Activated B cell treated with CpG ODN at 0.5 μM for 24 hours (primary cell): ENCODE measurements around the gene AGBL3. TPM values are rescaled to one million over a fixed set of nuclear protein-coding genes. Genes with fewer than 3 reads are reported as not detected.

Experiments used
- ATAC-seq: fragments of 200-7000 bp; cut with Tn5 transposase; one replicate; pipeline ENCODE4 v1.10.0; 2021; ENCODE audit warnings: low read depth, mild to moderate bottlenecking, moderate library complexity
- CTCF ChIA-PET: fragments of 350-600 bp; sonication (Branson Sonifier 250); formaldehyde crosslinking; loops from one replicate; lab custom pipeline; 2021; ENCODE audit warnings: antibody characterized with exemption; lab: Charles Lee
- POLR2A ChIA-PET: fragments of 350-600 bp; sonication (Branson Sonifier 250); formaldehyde crosslinking; loops from one replicate; lab custom pipeline; 2021; ENCODE audit warnings: antibody characterized with exemption; lab: Charles Lee
- DNase-seq: peaks from one replicate; pipeline ENCODE4 v3.0.0; 2022
- H3K27ac Mint-ChIP-seq: one replicate; pipeline ENCODE4 v1.8.0; 2020; ENCODE audit warnings: mixed read lengths
- H3K27me3 Mint-ChIP-seq: one replicate; pipeline ENCODE4 v1.8.0; 2021; ENCODE audit warnings: mixed read lengths
- H3K36me3 Mint-ChIP-seq: one replicate; pipeline ENCODE4 v1.8.0; 2021; ENCODE audit warnings: low read depth, mixed read lengths
- H3K4me1 Mint-ChIP-seq: one replicate; pipeline ENCODE4 v1.8.0; 2021; ENCODE audit warnings: mixed read lengths
- H3K4me3 Mint-ChIP-seq: one replicate; pipeline ENCODE4 v1.8.0; 2020; ENCODE audit warnings: mild to moderate bottlenecking, mixed read lengths
- H3K9me3 Mint-ChIP-seq: one replicate; pipeline ENCODE4 v1.8.0; 2020; ENCODE audit warnings: mixed read lengths
- intact Hi-C: fragments of 100-400 bp; cut with micrococcal nuclease; formaldehyde crosslinking; loops from one replicate; pipeline ENCODE4 v1.15.1; 2024
- total RNA-seq: library from RNA; stranded (reverse); gene quantifications from 2 replicates; pipeline ENCODE4 v1.2.3, GENCODE V29; 2022
- TF ChIP-seq, protein P1 (sequence below): fragments of 200-600 bp; IDR thresholded peaks from one replicate; pipeline ENCODE4 v1.8.0; 2022; ENCODE audit warnings: antibody characterized with exemption, mild to moderate bottlenecking

AGBL3 gene
- total RNA-seq, 1 donor from 2014 or later: 9.6 TPM

DNA sequence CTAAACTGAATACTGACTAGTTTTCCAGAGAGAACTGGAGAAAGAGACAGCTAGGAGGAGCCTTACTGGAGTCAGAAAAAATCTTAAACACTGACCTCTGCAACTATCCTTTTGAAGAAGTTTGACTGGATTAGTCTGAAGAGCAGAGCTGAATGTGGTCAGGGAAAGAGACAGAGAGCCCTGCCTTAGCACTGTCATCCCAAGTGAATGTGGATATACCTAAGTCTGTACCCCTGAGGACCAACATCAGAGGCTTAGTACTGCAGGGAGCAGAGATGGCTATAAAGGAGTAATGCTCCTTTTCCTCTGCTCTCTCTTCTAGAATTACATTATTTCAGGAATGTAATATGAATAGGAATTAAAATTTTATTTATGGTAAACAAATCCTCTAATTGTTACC lies 91.7 kb downstream of the AGBL3 start:
- Mint-ChIP-seq H3K9me3 (no peaks in the 10 kb centered on the region), H3K4me1 (no peaks in the 10 kb centered on the region), H3K27me3 (no peaks in the 10 kb centered on the region), H3K27ac (no peak overlapping the region), H3K4me3 (no peak overlapping the region), H3K36me3 (no peaks in the 10 kb centered on the region)
- no peak for DNase-seq
- no peak for ATAC-seq
- intact Hi-C loops: no loop called here
- POLR2A ChIA-PET: no interaction called here
- CTCF ChIA-PET: no interaction called here
- TF ChIP-seq, protein P1, sequence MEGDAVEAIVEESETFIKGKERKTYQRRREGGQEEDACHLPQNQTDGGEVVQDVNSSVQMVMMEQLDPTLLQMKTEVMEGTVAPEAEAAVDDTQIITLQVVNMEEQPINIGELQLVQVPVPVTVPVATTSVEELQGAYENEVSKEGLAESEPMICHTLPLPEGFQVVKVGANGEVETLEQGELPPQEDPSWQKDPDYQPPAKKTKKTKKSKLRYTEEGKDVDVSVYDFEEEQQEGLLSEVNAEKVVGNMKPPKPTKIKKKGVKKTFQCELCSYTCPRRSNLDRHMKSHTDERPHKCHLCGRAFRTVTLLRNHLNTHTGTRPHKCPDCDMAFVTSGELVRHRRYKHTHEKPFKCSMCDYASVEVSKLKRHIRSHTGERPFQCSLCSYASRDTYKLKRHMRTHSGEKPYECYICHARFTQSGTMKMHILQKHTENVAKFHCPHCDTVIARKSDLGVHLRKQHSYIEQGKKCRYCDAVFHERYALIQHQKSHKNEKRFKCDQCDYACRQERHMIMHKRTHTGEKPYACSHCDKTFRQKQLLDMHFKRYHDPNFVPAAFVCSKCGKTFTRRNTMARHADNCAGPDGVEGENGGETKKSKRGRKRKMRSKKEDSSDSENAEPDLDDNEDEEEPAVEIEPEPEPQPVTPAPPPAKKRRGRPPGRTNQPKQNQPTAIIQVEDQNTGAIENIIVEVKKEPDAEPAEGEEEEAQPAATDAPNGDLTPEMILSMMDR: no peak

DNA sequence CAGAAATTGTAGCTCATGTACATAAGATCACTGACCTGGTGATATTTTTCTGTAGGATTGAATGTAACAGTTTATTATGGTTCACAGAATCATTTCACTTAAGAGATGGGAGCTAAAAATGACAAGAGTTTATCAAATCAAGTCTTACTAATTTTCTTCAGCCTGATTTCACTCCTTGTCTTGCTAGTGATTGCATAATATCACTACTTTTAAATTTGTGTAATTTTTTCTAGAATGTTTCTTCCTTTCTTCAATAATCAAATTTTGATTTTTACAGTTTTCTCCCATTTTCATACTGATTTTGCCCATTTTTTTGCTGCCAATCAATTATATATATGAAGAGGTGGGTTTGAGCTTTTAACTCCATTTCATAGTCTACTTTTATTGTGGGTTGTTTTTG lies 92.8 kb downstream of the AGBL3 start:
- POLR2A ChIA-PET: no interaction called here
- Mint-ChIP-seq H3K4me1 (no peaks in the 10 kb centered on the region), H3K4me3 (no peak overlapping the region), H3K27me3 (no peaks in the 10 kb centered on the region), H3K36me3 (no peaks in the 10 kb centered on the region), H3K9me3 (no peaks in the 10 kb centered on the region), H3K27ac (no peak overlapping the region)
- DNase-seq (no peak), ATAC-seq (no peak)
- TF ChIP-seq, protein P1: no peak
- CTCF ChIA-PET: interaction anchor here (0.6 kb wide), 1 partner anchor 394 kb away, joined by 3 read pairs; no protein-coding TSS in a partner anchor
- intact Hi-C loops: no loop called here

DNA sequence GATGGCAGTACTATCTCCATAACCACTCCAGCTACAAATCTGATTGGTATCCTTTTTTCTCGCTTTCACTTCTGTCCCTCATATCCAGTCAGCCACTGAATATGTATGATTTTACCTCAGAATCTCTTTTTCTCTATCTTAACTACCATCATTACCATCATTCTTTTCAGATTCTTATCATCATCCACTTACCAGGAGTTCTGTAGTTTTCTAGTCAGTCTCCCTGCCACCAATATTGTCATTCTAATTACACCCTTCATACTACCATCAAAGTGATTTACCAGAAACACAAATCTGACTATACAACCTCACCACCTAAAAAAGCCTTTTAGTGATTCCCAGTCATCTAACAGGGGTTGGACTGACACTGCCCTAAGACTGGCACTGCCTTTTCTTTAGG lies 96.7 kb downstream of the AGBL3 start:
- TF ChIP-seq, protein P1: no peak
- H3K27me3 Mint-ChIP-seq: no peaks in the 10 kb centered on the region
- no peaks in the 10 kb centered on the region for H3K4me1 Mint-ChIP-seq
- ATAC-seq (no peak), DNase-seq (no peak)
- intact Hi-C loops: no loop called here
- CTCF ChIA-PET: no interaction called here
- H3K27ac Mint-ChIP-seq: no peak overlapping the region
- no peak overlapping the region for H3K4me3 Mint-ChIP-seq
- POLR2A ChIA-PET: no interaction called here
- peaks cover 2% of the 10 kb centered on the region for H3K36me3 Mint-ChIP-seq
- H3K9me3 Mint-ChIP-seq: peaks cover 14% of the 10 kb centered on the region

DNA sequence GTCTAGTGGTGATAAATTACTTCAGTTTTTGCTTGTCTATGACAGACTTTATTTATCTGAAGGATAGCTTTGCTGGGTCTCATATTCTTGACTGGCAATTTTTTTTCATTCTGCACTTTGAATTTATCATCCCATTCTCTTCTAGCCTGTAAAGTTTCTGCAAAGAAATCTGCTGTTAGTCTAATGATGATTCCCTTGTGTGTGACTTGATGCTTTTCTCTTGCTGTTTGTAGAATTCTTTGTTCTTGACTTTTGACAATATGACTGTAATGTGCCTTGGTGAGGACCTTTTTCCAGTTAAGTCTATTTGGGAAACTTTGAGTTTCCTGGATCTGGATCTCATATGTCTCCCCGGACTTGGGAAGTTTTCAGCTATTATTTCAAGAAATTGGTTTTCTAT lies 102.3 kb downstream of the AGBL3 start:
- H3K27me3 Mint-ChIP-seq: no peaks in the 10 kb centered on the region
- H3K4me3 Mint-ChIP-seq: no peak overlapping the region
- DNase-seq (no peak), ATAC-seq (no peak)
- H3K4me1 Mint-ChIP-seq: no peaks in the 10 kb centered on the region
- ChIA-PET CTCF (no interaction called here), POLR2A (no interaction called here)
- peaks cover 30% of the 10 kb centered on the region for H3K9me3 Mint-ChIP-seq
- no peak overlapping the region for H3K27ac Mint-ChIP-seq
- intact Hi-C loops: no loop called here
- TF ChIP-seq, protein P1: no peak
- H3K36me3 Mint-ChIP-seq: peaks cover 5% of the 10 kb centered on the region

DNA sequence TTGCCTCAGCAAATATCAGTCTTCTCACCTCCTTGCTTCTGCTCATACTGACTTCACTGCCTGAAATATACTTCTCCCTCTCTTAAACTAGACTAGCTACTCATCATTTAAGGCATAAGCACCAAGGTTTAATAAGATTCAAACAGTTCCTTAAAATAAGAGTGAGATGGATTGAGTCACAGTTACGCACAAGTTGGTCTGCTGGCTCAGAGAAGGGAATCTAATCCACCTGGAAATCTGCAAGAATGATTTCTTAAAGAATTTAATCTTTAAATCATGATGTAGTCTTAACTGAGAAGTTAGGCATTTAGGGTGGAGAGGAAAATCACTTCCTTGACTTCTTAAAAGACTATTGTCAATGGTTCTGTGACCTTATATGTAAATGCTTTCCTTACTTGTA lies 105.4 kb downstream of the AGBL3 start:
- no peak for ATAC-seq

More for the DNA sequence above, 105.4 kb downstream of the AGBL3 start:
- Mint-ChIP-seq H3K36me3 (peaks cover 5% of the 10 kb centered on the region), H3K4me1 (peaks cover 17% of the 10 kb centered on the region), H3K27ac (no peak overlapping the region), H3K27me3 (no peaks in the 10 kb centered on the region), H3K4me3 (no peak overlapping the region), H3K9me3 (peaks cover 24% of the 10 kb centered on the region)
- ChIA-PET POLR2A (no interaction called here), CTCF (no interaction called here)
- DNase-seq: no peak
- intact Hi-C loops: no loop called here
- TF ChIP-seq, protein P1: no peak
